Measurements from ENCODE around the gene FERD3L.
A peak's percentile ranks its signal among the peaks of the same experiment; 100 is the strongest.
"Not testable (repeated sequence)": the region's sequence is repeated elsewhere in the genome, so short reads cannot be mapped to it uniquely, and the experiment has no call there.

Gene FERD3L

GRCh38 chr7:19144661-19145433, at the start of gene FERD3L:
TSS of gene FERD3L (minus strand) at chr7:19145421. CDS start at chr7:19145362, 59 bp downstream.
- DNase-seq, result no peak

GRCh38 chr7:19194417-19194816, 49.2 kb upstream of the FERD3L start:
- DNase-seq, result not testable (repeated sequence)

GRCh38 chr7:19181634-19182033, 36.4 kb upstream of the FERD3L start:
- no peak for DNase-seq

GRCh38 chr7:19178595-19178994, 33.4 kb upstream of the FERD3L start:
- no peak for DNase-seq

- DNase-seq, result no peak
Observed at GRCh38 chr7:19177269-19177668, 32.0 kb upstream of the FERD3L start.

- DNase-seq, result no peak
Observed at GRCh38 chr7:19175241-19175640, 30.0 kb upstream of the FERD3L start.

GRCh38 chr7:19161671-19162070, 16.4 kb upstream of the FERD3L start:
- no peak for DNase-seq

GRCh38 chr7:19146699-19147098, 1.5 kb upstream of the FERD3L start:
- no peak for DNase-seq

- no peak for DNase-seq
Observed at GRCh38 chr7:19145434-19146115, 354 bp upstream of the FERD3L start.

GRCh38 chr7:19143881-19144574, 1.2 kb downstream of the FERD3L start:
- DNase-seq, result no peak

GRCh38 chr7:19139706-19140327, 5.4 kb downstream of the FERD3L start:
- DNase-seq, result no peak

GRCh38 chr7:19133886-19134285, 11.3 kb downstream of the FERD3L start:
- no peak for DNase-seq

GRCh38 chr7:19133390-19133789, 11.8 kb downstream of the FERD3L start:
- no peak for DNase-seq

GRCh38 chr7:19128856-19129255, 16.4 kb downstream of the FERD3L start:
- no peak for DNase-seq

GRCh38 chr7:19121977-19122588, 23.1 kb downstream of the FERD3L start:
- DNase-seq, result peak; percentile 71

GRCh38 chr7:19119870-19120486, 25.2 kb downstream of the FERD3L start:
- DNase-seq, result no peak

GRCh38 chr7:19119372-19119771, 25.8 kb downstream of the FERD3L start:
- no peak for DNase-seq

- no peak for DNase-seq
Observed at GRCh38 chr7:19118636-19119371, 26.4 kb downstream of the FERD3L start.

- no peak for DNase-seq
Observed at GRCh38 chr7:19117870-19118608, 27.2 kb downstream of the FERD3L start.

GRCh38 chr7:19117091-19117869, 27.9 kb downstream of the FERD3L start, which contains the start of gene TWIST1:
TSS of gene TWIST1 (minus strand) at chr7:19117636. CDS start at chr7:19117321, 315 bp downstream.
- DNase-seq, result no peak
